Measurements from ENCODE around the gene DENND6A.

Gene DENND6A

GRCh38 chr3:57681691-57682090, 11.2 kb downstream of the DENND6A start:
- TF ChIP-seq CTCF (IDR thresholded peaks at IDR 0.05; ENCODE audit: extremely low read depth, missing control alignments) = no peak
- no peak for DNase-seq (ENCODE audit: low spot score)

GRCh38 chr3:57680046-57680445, 12.8 kb downstream of the DENND6A start:
- no peak for DNase-seq (ENCODE audit: low spot score)
- no peak for TF ChIP-seq CTCF (IDR thresholded peaks at IDR 0.05; ENCODE audit: extremely low read depth, missing control alignments)

- no peak for TF ChIP-seq CTCF (IDR thresholded peaks at IDR 0.05; ENCODE audit: extremely low read depth, missing control alignments)
Measured at GRCh38 chr3:57675530-57675929, 17.3 kb downstream of the DENND6A start.

GRCh38 chr3:57673156-57673555, 19.7 kb downstream of the DENND6A start:
- no peak for DNase-seq (ENCODE audit: low spot score)
- no peak for TF ChIP-seq CTCF (IDR thresholded peaks at IDR 0.05; ENCODE audit: extremely low read depth, missing control alignments)

More at GRCh38 chr3:57675530-57675929, 17.3 kb downstream of the DENND6A start:
- no peak for DNase-seq (ENCODE audit: low spot score)

GRCh38 chr3:57670543-57670942, 22.3 kb downstream of the DENND6A start:
- TF ChIP-seq CTCF (IDR thresholded peaks at IDR 0.05; ENCODE audit: extremely low read depth, missing control alignments) = no peak
- no peak for DNase-seq (ENCODE audit: low spot score)

GRCh38 chr3:57661404-57661803, 31.5 kb downstream of the DENND6A start:
- DNase-seq (ENCODE audit: low spot score) = no peak

GRCh38 chr3:57659806-57660439, 33.0 kb downstream of the DENND6A start:
- DNase-seq (ENCODE audit: low spot score) = no peak
- TF ChIP-seq CTCF (IDR thresholded peaks at IDR 0.05; ENCODE audit: extremely low read depth, missing control alignments) = no peak

More at GRCh38 chr3:57661404-57661803, 31.5 kb downstream of the DENND6A start:
- no peak for TF ChIP-seq CTCF (IDR thresholded peaks at IDR 0.05; ENCODE audit: extremely low read depth, missing control alignments)
